NCI-H187 treated with DMSO at 0.1 percent for 48 hours (cell line): Measurements from ENCODE around the gene RMRP.

Experiments used
- DNase-seq: peaks from one replicate; lab custom pipeline; 2025; lab: John Stamatoyannopoulos, UW

The RMRP gene

GRCh38 chr9:35686222-35687203, 28.7 kb upstream of the RMRP start:
- no peak for DNase-seq

GRCh38 chr9:35685506-35685905, 27.7 kb upstream of the RMRP start:
- DNase-seq, result no peak

GRCh38 chr9:35684921-35685320, 27.1 kb upstream of the RMRP start:
- DNase-seq, result no peak

GRCh38 chr9:35683323-35683722, 25.5 kb upstream of the RMRP start:
- no peak for DNase-seq

GRCh38 chr9:35682520-35683315, 24.9 kb upstream of the RMRP start:
- no peak for DNase-seq

- DNase-seq, result no peak
These were observed 24.2 kb upstream of the RMRP start for GRCh38 chr9:35682051-35682450.

GRCh38 chr9:35681341-35682002, 23.7 kb upstream of the RMRP start:
- DNase-seq, result no peak

GRCh38 chr9:35680331-35681105, 22.7 kb upstream of the RMRP start:
- DNase-seq, result no peak

- no peak for DNase-seq
These were observed 22.0 kb upstream of the RMRP start for GRCh38 chr9:35679766-35680330.

- DNase-seq, result no peak
These were observed 21.3 kb upstream of the RMRP start for GRCh38 chr9:35679091-35679490.

GRCh38 chr9:35675732-35676392, 18.0 kb upstream of the RMRP start:
- no peak for DNase-seq

- no peak for DNase-seq
These were observed 17.4 kb upstream of the RMRP start for GRCh38 chr9:35675204-35675603.

- DNase-seq, result no peak
These were observed 16.2 kb upstream of the RMRP start for GRCh38 chr9:35674025-35674361.

GRCh38 chr9:35673132-35674024, 15.6 kb upstream of the RMRP start, which contains the start of gene CA9:
Gene CA9, plus strand, starts transcription at chr9:35673928. Its CDS starts 32 bp downstream, at chr9:35673960.
- no peak for DNase-seq

- no peak for DNase-seq
These were observed 11.7 kb upstream of the RMRP start for GRCh38 chr9:35669331-35670145.

GRCh38 chr9:35667939-35668338, 10.1 kb upstream of the RMRP start:
- DNase-seq, result no peak

- no peak for DNase-seq
These were observed 8.7 kb upstream of the RMRP start for GRCh38 chr9:35666549-35666948.

GRCh38 chr9:35666045-35666444, 8.2 kb upstream of the RMRP start:
- DNase-seq, result no peak

GRCh38 chr9:35665471-35665818, 7.6 kb upstream of the RMRP start:
- DNase-seq, result no peak
